HepG2 (cell line): ENCODE results near the gene SNX9. TPM values are rescaled to one million over a fixed set of nuclear protein-coding genes. Genes with fewer than 3 reads are reported as not detected.

Experiments used
- AKAP8 ChIP-seq: sonication (generic); formaldehyde crosslinking; IDR thresholded peaks from 2 replicates; pipeline ENCODE4 v1.5.1; 2020; ENCODE audit warnings: mild to moderate bottlenecking, missing genetic modification reagents
- HOMEZ ChIP-seq: IDR thresholded peaks from 2 replicates; pipeline ENCODE4 v1.6.1; 2016; ENCODE audit warnings: low read depth
- HOXA9 ChIP-seq: sonication (generic); formaldehyde crosslinking; IDR thresholded peaks from 2 replicates; pipeline ENCODE4 v1.8.1; 2022; ENCODE audit warnings: missing genetic modification reagents, mild to moderate bottlenecking, moderate library complexity, borderline replicate concordance
- JARID2 ChIP-seq: sonication (generic); formaldehyde crosslinking; IDR thresholded peaks from 2 replicates; pipeline ENCODE4 v1.8.1; 2023; ENCODE audit warnings: missing genetic modification reagents, inconsistent platforms; ENCODE audit not compliant: insufficient replicate concordance
- JUNB ChIP-seq: sonication (generic); formaldehyde crosslinking; IDR thresholded peaks from 2 replicates; pipeline ENCODE4 v1.8.0; 2022; ENCODE audit warnings: missing genetic modification reagents, mild to moderate bottlenecking, borderline replicate concordance
- KLF13 ChIP-seq: sonication (generic); formaldehyde crosslinking; IDR thresholded peaks from 2 replicates; pipeline ENCODE4 v1.4.0; 2020; ENCODE audit warnings: mild to moderate bottlenecking, missing genetic modification reagents
- MEF2D ChIP-seq: sonication (generic); formaldehyde crosslinking; IDR thresholded peaks from 2 replicates; pipeline ENCODE4 v1.5.1; 2020; ENCODE audit warnings: mild to moderate bottlenecking, missing genetic modification reagents
- MNT ChIP-seq: fragments of 450-650 bp; IDR thresholded peaks from 2 replicates; pipeline ENCODE4 v1.6.1; 2016
- NCOA1 ChIP-seq: sonication (generic); formaldehyde crosslinking; IDR thresholded peaks from 2 replicates; pipeline ENCODE4 v1.9.0; 2021; ENCODE audit warnings: missing genetic modification reagents
- NR2F2 ChIP-seq: IDR thresholded peaks from 2 replicates; pipeline ENCODE4 v1.6.1; 2012; ENCODE audit warnings: low read depth, inconsistent platforms, borderline replicate concordance
- SRSF1 ChIP-seq: fragments of 200-400 bp; formaldehyde crosslinking; optimal IDR thresholded peaks from 2 replicates; pipeline ENCODE3; 2017; ENCODE audit warnings: mild to moderate bottlenecking, low read depth, low read length, moderate library complexity
- ZIK1 ChIP-seq: sonication (generic); formaldehyde crosslinking; IDR thresholded peaks from 2 replicates; pipeline ENCODE4 v1.5.0; 2020; ENCODE audit warnings: mild to moderate bottlenecking, low read depth, missing genetic modification reagents, borderline replicate concordance
- ZNF335 ChIP-seq: sonication (generic); formaldehyde crosslinking; IDR thresholded peaks from 2 replicates; pipeline ENCODE4 v1.4.0; 2020; ENCODE audit warnings: missing genetic modification reagents
- ZNF550 ChIP-seq: sonication (generic); formaldehyde crosslinking; IDR thresholded peaks from 2 replicates; pipeline ENCODE4 v1.4.0; 2020; ENCODE audit warnings: mild to moderate bottlenecking, missing genetic modification reagents, borderline replicate concordance
- ZNF768 ChIP-seq: sonication (generic); formaldehyde crosslinking; IDR thresholded peaks from 2 replicates; pipeline ENCODE4 v1.4.0; 2020; ENCODE audit warnings: missing genetic modification reagents
- ZNF891 ChIP-seq: sonication (generic); formaldehyde crosslinking; IDR thresholded peaks from 2 replicates; pipeline ENCODE4 v1.5.0; 2020; ENCODE audit warnings: mild to moderate bottlenecking, missing genetic modification reagents
- ZSCAN22 ChIP-seq: sonication (generic); formaldehyde crosslinking; IDR thresholded peaks from 2 replicates; pipeline ENCODE4 v1.4.0; 2020; ENCODE audit warnings: mild to moderate bottlenecking, missing genetic modification reagents
- polyA plus RNA-seq, 8 experiments: library from polyadenylated mRNA; depleted of rRNA in 3 of 8; stranded (reverse) in 7 of 8; unstranded in 1 of 8; fragments of >200 nt; fragmentation: Illumina TruSeq in 4 of 8; extraction: Trizol in 4 of 8; gene quantifications; 2 replicates each; pipeline versions ENCODE4 v1.2.1 to v1.2.3, GENCODE V29; 2011 to 2016; ENCODE audit warnings: low read depth in 4 of 8, missing spikeins in 1 of 8, mixed read lengths in 1 of 8; ENCODE audit not compliant: insufficient read depth in 1 of 8
- total RNA-seq, 5 experiments: library from RNA; depleted of rRNA; stranded (reverse); fragments of >200 nt; fragmentation: Illumina TruSeq; extraction: Trizol; gene quantifications; 2 replicates each; pipeline ENCODE4 v1.2.3, GENCODE V29; 2016; ENCODE audit warnings: low read depth in 1 of 5
- TF ChIP-seq, protein P1 (sequence below): sonication (generic); formaldehyde crosslinking; IDR thresholded peaks from 2 replicates; pipeline ENCODE4 v1.4.0; 2020; ENCODE audit warnings: missing genetic modification reagents
- TF ChIP-seq, protein P2 (sequence below): sonication (generic); formaldehyde crosslinking; IDR thresholded peaks from 2 replicates; pipeline ENCODE4 v1.4.0; 2020; ENCODE audit warnings: mild to moderate bottlenecking, missing genetic modification reagents
- TF ChIP-seq, protein P3 (sequence below): sonication (generic); formaldehyde crosslinking; IDR thresholded peaks from 2 replicates; pipeline ENCODE4 v1.5.1; 2020; ENCODE audit warnings: mild to moderate bottlenecking, missing genetic modification reagents, borderline replicate concordance

The SNX9 gene
- total and polyA plus RNA-seq, 2 of the 13 experiments (the other 11 are each of a cell fraction or from before 2014, with no cell fraction given): 21.9 to 36.0 TPM

- TF ChIP-seq, protein P1, sequence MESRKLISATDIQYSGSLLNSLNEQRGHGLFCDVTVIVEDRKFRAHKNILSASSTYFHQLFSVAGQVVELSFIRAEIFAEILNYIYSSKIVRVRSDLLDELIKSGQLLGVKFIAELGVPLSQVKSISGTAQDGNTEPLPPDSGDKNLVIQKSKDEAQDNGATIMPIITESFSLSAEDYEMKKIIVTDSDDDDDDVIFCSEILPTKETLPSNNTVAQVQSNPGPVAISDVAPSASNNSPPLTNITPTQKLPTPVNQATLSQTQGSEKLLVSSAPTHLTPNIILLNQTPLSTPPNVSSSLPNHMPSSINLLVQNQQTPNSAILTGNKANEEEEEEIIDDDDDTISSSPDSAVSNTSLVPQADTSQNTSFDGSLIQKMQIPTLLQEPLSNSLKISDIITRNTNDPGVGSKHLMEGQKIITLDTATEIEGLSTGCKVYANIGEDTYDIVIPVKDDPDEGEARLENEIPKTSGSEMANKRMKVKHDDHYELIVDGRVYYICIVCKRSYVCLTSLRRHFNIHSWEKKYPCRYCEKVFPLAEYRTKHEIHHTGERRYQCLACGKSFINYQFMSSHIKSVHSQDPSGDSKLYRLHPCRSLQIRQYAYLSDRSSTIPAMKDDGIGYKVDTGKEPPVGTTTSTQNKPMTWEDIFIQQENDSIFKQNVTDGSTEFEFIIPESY (CRISPR knock-in tag): peak; percentile 82
- TF ChIP-seq AKAP8 (no peak), MEF2D (CRISPR knock-in tag) (no peak), ZIK1 (CRISPR knock-in tag) (no peak), JARID2 (CRISPR knock-in tag) (peak; percentile 44), SRSF1 (peak; percentile 27), HOMEZ (CRISPR knock-in tag) (0 out of 2 replicates have a peak, but pooled peaks have one; percentile 11), NCOA1 (CRISPR knock-in tag) (0 out of 2 replicates have a peak, but pooled peaks have one; percentile 43), ZNF335 (no peak), KLF13 (CRISPR knock-in tag) (0 out of 2 replicates have a peak, but pooled peaks have one; percentile 55), ZNF550 (CRISPR knock-in tag) (peak; percentile 90; the same call in 1 of the 2 replicates), MNT (0 out of 2 replicates have a peak, but pooled peaks have one; percentile 28), ZSCAN22 (CRISPR knock-in tag) (0 out of 2 replicates have a peak, but pooled peaks have one; percentile 78), JUNB (CRISPR knock-in tag) (no peak), HOXA9 (CRISPR knock-in tag) (0 out of 2 replicates have a peak, but pooled peaks have one; percentile 0), ZNF768 (peak; percentile 4; the same call in 1 of the 2 replicates), NR2F2 (0 out of 2 replicates have a peak, but pooled peaks have one; percentile 24), ZNF891 (peak; percentile 66)
- TF ChIP-seq, protein P2, sequence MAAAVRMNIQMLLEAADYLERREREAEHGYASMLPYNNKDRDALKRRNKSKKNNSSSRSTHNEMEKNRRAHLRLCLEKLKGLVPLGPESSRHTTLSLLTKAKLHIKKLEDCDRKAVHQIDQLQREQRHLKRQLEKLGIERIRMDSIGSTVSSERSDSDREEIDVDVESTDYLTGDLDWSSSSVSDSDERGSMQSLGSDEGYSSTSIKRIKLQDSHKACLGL (CRISPR knock-in tag): peak; percentile 65
- TF ChIP-seq, protein P3, sequence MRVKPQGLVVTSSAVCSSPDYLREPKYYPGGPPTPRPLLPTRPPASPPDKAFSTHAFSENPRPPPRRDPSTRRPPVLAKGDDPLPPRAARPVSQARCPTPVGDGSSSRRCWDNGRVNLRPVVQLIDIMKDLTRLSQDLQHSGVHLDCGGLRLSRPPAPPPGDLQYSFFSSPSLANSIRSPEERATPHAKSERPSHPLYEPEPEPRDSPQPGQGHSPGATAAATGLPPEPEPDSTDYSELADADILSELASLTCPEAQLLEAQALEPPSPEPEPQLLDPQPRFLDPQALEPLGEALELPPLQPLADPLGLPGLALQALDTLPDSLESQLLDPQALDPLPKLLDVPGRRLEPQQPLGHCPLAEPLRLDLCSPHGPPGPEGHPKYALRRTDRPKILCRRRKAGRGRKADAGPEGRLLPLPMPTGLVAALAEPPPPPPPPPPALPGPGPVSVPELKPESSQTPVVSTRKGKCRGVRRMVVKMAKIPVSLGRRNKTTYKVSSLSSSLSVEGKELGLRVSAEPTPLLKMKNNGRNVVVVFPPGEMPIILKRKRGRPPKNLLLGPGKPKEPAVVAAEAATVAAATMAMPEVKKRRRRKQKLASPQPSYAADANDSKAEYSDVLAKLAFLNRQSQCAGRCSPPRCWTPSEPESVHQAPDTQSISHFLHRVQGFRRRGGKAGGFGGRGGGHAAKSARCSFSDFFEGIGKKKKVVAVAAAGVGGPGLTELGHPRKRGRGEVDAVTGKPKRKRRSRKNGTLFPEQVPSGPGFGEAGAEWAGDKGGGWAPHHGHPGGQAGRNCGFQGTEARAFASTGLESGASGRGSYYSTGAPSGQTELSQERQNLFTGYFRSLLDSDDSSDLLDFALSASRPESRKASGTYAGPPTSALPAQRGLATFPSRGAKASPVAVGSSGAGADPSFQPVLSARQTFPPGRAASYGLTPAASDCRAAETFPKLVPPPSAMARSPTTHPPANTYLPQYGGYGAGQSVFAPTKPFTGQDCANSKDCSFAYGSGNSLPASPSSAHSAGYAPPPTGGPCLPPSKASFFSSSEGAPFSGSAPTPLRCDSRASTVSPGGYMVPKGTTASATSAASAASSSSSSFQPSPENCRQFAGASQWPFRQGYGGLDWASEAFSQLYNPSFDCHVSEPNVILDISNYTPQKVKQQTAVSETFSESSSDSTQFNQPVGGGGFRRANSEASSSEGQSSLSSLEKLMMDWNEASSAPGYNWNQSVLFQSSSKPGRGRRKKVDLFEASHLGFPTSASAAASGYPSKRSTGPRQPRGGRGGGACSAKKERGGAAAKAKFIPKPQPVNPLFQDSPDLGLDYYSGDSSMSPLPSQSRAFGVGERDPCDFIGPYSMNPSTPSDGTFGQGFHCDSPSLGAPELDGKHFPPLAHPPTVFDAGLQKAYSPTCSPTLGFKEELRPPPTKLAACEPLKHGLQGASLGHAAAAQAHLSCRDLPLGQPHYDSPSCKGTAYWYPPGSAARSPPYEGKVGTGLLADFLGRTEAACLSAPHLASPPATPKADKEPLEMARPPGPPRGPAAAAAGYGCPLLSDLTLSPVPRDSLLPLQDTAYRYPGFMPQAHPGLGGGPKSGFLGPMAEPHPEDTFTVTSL: no peak
These were observed 158.0 kb downstream of the SNX9 start (continued) for GRCh38 chr6:157981132-157981394.
